SK-N-SH treated with all-trans-retinoic acid at 6 μM for 48 hours (cell line): ENCODE measurements around the gene RABGAP1L.

Experiments used
- ARNTL ChIP-seq: fragments of 450-650 bp; formaldehyde crosslinking; IDR thresholded peaks from 2 replicates; pipeline ENCODE4 v1.5.0; 2020; ENCODE audit warnings: low read depth, mild to moderate bottlenecking, moderate library complexity, borderline replicate concordance
- BACH2 ChIP-seq: fragments of 250-450 bp; sonication (Bioruptor Pico); IDR thresholded peaks from 2 replicates; pipeline ENCODE4 v1.9.0; 2021; ENCODE audit warnings: mild to moderate bottlenecking, borderline replicate concordance
- CSDC2 ChIP-seq: fragments of 250-450 bp; sonication (Bioruptor Pico); IDR thresholded peaks from 2 replicates; pipeline ENCODE4 v1.5.0; 2020; ENCODE audit warnings: mild to moderate bottlenecking, moderate library complexity
- GLIS3 ChIP-seq: fragments of 250-450 bp; sonication (Bioruptor Pico); IDR thresholded peaks from 2 replicates; pipeline ENCODE4 v1.5.0; 2020; ENCODE audit warnings: mild to moderate bottlenecking, moderate library complexity
- ISL1 ChIP-seq: fragments of 250-450 bp; sonication (Bioruptor Pico); IDR thresholded peaks from 2 replicates; pipeline ENCODE4 v2.1.2; 2022; ENCODE audit warnings: mild to moderate bottlenecking, moderate library complexity
- OSR1 ChIP-seq: fragments of 250-450 bp; sonication (Bioruptor Pico); IDR thresholded peaks from 2 replicates; pipeline ENCODE4 v1.8.0; 2022; ENCODE audit warnings: moderate library complexity, mild to moderate bottlenecking, inconsistent platforms
- PPARA ChIP-seq: fragments of 250-450 bp; sonication (Bioruptor Pico); IDR thresholded peaks from 2 replicates; pipeline ENCODE4 v1.5.0; 2020; ENCODE audit warnings: mild to moderate bottlenecking, borderline replicate concordance
- RARB ChIP-seq: fragments of 250-450 bp; sonication (Bioruptor Pico); IDR thresholded peaks from 2 replicates; pipeline ENCODE4 v1.8.0; 2021; ENCODE audit warnings: mild to moderate bottlenecking, moderate library complexity
- ZC3H10 ChIP-seq: fragments of 250-450 bp; sonication (Bioruptor Pico); IDR thresholded peaks from 2 replicates; pipeline ENCODE4 v1.5.1; 2021; ENCODE audit warnings: mild to moderate bottlenecking, moderate library complexity
- ZNF565 ChIP-seq: fragments of 450-650 bp; formaldehyde crosslinking; conservative IDR thresholded peaks from 2 replicates; pipeline ENCODE4 v1.5.0; 2020; ENCODE audit warnings: low read depth, mild to moderate bottlenecking, moderate library complexity
- TF ChIP-seq, protein P1 (sequence below): fragments of 250-450 bp; sonication (Bioruptor Pico); IDR thresholded peaks from 2 replicates; pipeline ENCODE4 v1.8.0; 2021; ENCODE audit warnings: low read depth, mild to moderate bottlenecking, moderate library complexity, borderline replicate concordance
- TF ChIP-seq, protein P2 (sequence below): fragments of 250-450 bp; sonication (Bioruptor Pico); IDR thresholded peaks from 2 replicates; pipeline ENCODE4 v1.8.0; 2020; ENCODE audit warnings: mild to moderate bottlenecking, moderate library complexity, borderline replicate concordance
- TF ChIP-seq, protein P3 (sequence below): fragments of 250-450 bp; sonication (Bioruptor Pico); IDR thresholded peaks from 2 replicates; pipeline ENCODE4 v1.5.1; 2021; ENCODE audit warnings: mild to moderate bottlenecking, moderate library complexity

DNA sequence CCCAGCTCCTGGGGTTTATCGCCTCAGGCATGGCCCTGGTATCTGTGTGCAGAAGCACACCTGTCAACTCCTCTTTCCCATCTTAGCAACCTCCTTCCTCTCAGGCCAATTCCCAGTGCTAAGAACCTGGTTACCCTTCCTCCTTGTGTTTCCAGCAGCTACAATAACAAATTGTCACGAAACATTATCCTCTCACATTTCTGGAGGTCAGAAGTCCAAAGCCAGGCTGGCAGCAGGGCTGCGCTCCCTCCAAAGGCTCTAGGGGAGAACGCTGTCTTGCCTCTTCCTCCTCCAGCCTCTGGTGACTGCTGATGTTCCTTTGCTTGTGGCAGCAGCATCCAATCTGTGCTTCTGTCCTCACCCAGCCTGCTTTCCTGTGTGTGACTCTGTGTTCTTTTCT lies 874.6 kb downstream of the RABGAP1L start:
- TF ChIP-seq, protein P1, sequence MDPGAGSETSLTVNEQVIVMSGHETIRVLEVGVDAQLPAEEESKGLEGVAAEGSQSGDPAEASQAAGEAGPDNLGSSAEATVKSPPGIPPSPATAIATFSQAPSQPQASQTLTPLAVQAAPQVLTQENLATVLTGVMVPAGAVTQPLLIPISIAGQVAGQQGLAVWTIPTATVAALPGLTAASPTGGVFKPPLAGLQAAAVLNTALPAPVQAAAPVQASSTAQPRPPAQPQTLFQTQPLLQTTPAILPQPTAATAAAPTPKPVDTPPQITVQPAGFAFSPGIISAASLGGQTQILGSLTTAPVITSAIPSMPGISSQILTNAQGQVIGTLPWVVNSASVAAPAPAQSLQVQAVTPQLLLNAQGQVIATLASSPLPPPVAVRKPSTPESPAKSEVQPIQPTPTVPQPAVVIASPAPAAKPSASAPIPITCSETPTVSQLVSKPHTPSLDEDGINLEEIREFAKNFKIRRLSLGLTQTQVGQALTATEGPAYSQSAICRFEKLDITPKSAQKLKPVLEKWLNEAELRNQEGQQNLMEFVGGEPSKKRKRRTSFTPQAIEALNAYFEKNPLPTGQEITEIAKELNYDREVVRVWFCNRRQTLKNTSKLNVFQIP (CRISPR knock-in tag) = no peak
- TF ChIP-seq, protein P2, sequence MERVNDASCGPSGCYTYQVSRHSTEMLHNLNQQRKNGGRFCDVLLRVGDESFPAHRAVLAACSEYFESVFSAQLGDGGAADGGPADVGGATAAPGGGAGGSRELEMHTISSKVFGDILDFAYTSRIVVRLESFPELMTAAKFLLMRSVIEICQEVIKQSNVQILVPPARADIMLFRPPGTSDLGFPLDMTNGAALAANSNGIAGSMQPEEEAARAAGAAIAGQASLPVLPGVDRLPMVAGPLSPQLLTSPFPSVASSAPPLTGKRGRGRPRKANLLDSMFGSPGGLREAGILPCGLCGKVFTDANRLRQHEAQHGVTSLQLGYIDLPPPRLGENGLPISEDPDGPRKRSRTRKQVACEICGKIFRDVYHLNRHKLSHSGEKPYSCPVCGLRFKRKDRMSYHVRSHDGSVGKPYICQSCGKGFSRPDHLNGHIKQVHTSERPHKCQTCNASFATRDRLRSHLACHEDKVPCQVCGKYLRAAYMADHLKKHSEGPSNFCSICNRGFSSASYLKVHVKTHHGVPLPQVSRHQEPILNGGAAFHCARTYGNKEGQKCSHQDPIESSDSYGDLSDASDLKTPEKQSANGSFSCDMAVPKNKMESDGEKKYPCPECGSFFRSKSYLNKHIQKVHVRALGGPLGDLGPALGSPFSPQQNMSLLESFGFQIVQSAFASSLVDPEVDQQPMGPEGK (CRISPR knock-in tag) = no peak
- TF ChIP-seq, protein P3, sequence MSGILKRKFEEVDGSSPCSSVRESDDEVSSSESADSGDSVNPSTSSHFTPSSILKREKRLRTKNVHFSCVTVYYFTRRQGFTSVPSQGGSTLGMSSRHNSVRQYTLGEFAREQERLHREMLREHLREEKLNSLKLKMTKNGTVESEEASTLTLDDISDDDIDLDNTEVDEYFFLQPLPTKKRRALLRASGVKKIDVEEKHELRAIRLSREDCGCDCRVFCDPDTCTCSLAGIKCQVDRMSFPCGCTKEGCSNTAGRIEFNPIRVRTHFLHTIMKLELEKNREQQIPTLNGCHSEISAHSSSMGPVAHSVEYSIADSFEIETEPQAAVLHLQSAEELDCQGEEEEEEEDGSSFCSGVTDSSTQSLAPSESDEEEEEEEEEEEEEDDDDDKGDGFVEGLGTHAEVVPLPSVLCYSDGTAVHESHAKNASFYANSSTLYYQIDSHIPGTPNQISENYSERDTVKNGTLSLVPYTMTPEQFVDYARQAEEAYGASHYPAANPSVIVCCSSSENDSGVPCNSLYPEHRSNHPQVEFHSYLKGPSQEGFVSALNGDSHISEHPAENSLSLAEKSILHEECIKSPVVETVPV (CRISPR knock-in tag) = no peak
- TF ChIP-seq BACH2 (CRISPR knock-in tag) (no peak), ISL1 (CRISPR knock-in tag) (no peak), OSR1 (CRISPR knock-in tag) (no peak), ZC3H10 (CRISPR knock-in tag) (no peak), CSDC2 (CRISPR knock-in tag) (no peak), ARNTL (CRISPR knock-in tag) (no peak), GLIS3 (no peak), ZNF565 (CRISPR knock-in tag) (no peak), RARB (CRISPR knock-in tag) (no peak), PPARA (CRISPR knock-in tag) (no peak)
